H1 (cell line): ENCODE results near the gene RELT. TPM values are rescaled to one million over a fixed set of nuclear protein-coding genes. Genes with fewer than 3 reads are reported as not detected.

Experiments used
- CTCF ChIA-PET: fragments of 300-600 bp; sonication (Branson Sonifier 250); formaldehyde crosslinking; loops from one replicate; lab custom pipeline; 2021; ENCODE audit not compliant: partially characterized antibody; lab: Charles Lee
- POLR2A ChIA-PET: fragments of 300-600 bp; sonication (Branson Sonifier 250); formaldehyde crosslinking; loops from one replicate; lab custom pipeline; 2021; ENCODE audit warnings: inconsistent platforms; ENCODE audit not compliant: partially characterized antibody; lab: Charles Lee
- DNase-seq, 2 experiments: peaks; one replicate each; pipeline versions ENCODE4 v3.0.0 to v3.0.0-alpha.2; 2010 to 2022; ENCODE audit warnings: low spot score in 2 of 2, low read depth in 1 of 2, mixed read lengths in 1 of 2
- FAIRE-seq: peaks from 2 replicates; lab custom pipeline; 2011; peaks lifted over from hg19 to GRCh38; lab: Jason Lieb, UNC
- H2AFZ ChIP-seq: 2 replicates; pipeline ENCODE4 v1.8.1; 2012; ENCODE audit warnings: low read length, inconsistent platforms
- H2AK5ac ChIP-seq: 2 replicates; pipeline ENCODE4 v1.6.1; 2013; ENCODE audit warnings: low read depth, low read length
- H2BK120ac ChIP-seq: replicated peaks from 2 replicates; pipeline ENCODE3; 2013; ENCODE audit warnings: low read depth, low read length, inconsistent platforms
- H2BK12ac ChIP-seq: 2 replicates; pipeline ENCODE4 v1.6.1; 2013; ENCODE audit warnings: low read depth, low read length
- H2BK15ac ChIP-seq: 2 replicates; pipeline ENCODE4 v1.6.1; 2013; ENCODE audit warnings: low read length
- H2BK20ac ChIP-seq: 2 replicates; pipeline ENCODE4 v1.6.1; 2013; ENCODE audit warnings: low read length
- H2BK5ac ChIP-seq: 2 replicates; pipeline ENCODE4 v1.6.1; 2013; ENCODE audit warnings: low read depth, low read length
- H3K14ac ChIP-seq: 2 replicates; pipeline ENCODE4 v1.6.1; 2013; ENCODE audit warnings: inconsistent platforms; ENCODE audit not compliant: insufficient read length
- H3K18ac ChIP-seq: 2 replicates; pipeline ENCODE4 v1.6.1; 2013; ENCODE audit warnings: low read length; ENCODE audit errors: extremely low read depth
- H3K23ac ChIP-seq: 2 replicates; pipeline ENCODE4 v1.6.1; 2013; ENCODE audit warnings: inconsistent platforms; ENCODE audit not compliant: insufficient read length
- H3K23me2 ChIP-seq: 2 replicates; pipeline ENCODE4 v1.6.1; 2013; ENCODE audit warnings: low read depth, low read length
- H3K27ac ChIP-seq: 2 replicates; pipeline ENCODE4 v1.6.1; 2011; ENCODE audit warnings: low read depth, low read length, inconsistent platforms
- H3K27me3 ChIP-seq, 4 experiments: replicated peaks in 1 of 4; 1 replicate in 1 of 4; 2 replicates in 3 of 4; pipeline versions ENCODE4 v1.6.1 to v1.8.1; 2011 to 2013; ENCODE audit warnings: low read length in 3 of 4, mild to moderate bottlenecking in 3 of 4, inconsistent platforms in 2 of 4, mixed read lengths in 2 of 4, moderate library complexity in 1 of 4; ENCODE audit not compliant: control insufficient read depth in 3 of 4, insufficient read depth in 3 of 4; ENCODE audit errors: extremely low read depth in 1 of 4
- H3K36me3 ChIP-seq, 4 experiments: 2 replicates each; pipeline versions ENCODE4 v1.6.1 to v1.8.1; 2011 to 2013; ENCODE audit warnings: mild to moderate bottlenecking in 4 of 4, low read length in 3 of 4, moderate library complexity in 2 of 4, control low read depth in 1 of 4, inconsistent platforms in 1 of 4; ENCODE audit not compliant: insufficient read depth in 4 of 4, control insufficient read depth in 2 of 4
- H3K4ac ChIP-seq: replicated peaks from 2 replicates; pipeline ENCODE3; 2013; ENCODE audit warnings: low read length, low read depth, mixed read lengths, inconsistent platforms; ENCODE audit not compliant: insufficient read length
- H3K4me1 ChIP-seq, 4 experiments: replicated peaks in 1 of 4; 1 replicate in 1 of 4; 2 replicates in 3 of 4; pipeline versions ENCODE4 v1.6.1 to v1.8.1; 2011 to 2013; ENCODE audit warnings: low read length in 3 of 4, inconsistent platforms in 2 of 4, mixed read lengths in 1 of 4; ENCODE audit not compliant: insufficient read depth in 4 of 4, control insufficient read depth in 3 of 4
- H3K4me2 ChIP-seq, 2 experiments: 2 replicates each; pipeline versions ENCODE4 v1.6.1 to v1.8.1; 2011 to 2013; ENCODE audit warnings: low read depth in 2 of 2, low read length in 2 of 2, control low read depth in 1 of 2, inconsistent platforms in 1 of 2, mild to moderate bottlenecking in 1 of 2; ENCODE audit not compliant: insufficient read depth in 1 of 2
- H3K4me3 ChIP-seq, 4 experiments: fragments of 200-600, 300-600 bp in 1 of 4; sonication (generic), shearing (Covaris generic), sonication (Bioruptor Twin) in 1 of 4; 2 replicates each; pipeline versions ENCODE4 v1.5.1 to v1.8.1; 2011 to 2016; ENCODE audit warnings: low read length in 4 of 4, low read depth in 3 of 4, control low read depth in 2 of 4, inconsistent platforms in 2 of 4, mild to moderate bottlenecking in 2 of 4, mixed read lengths in 1 of 4, moderate library complexity in 1 of 4; ENCODE audit not compliant: insufficient read depth in 2 of 4; ENCODE audit errors: extremely low read depth in 1 of 4
- H3K56ac ChIP-seq: replicated peaks from 2 replicates; pipeline ENCODE3; 2013; ENCODE audit warnings: low read depth, mild to moderate bottlenecking, mixed read lengths, low read length, inconsistent platforms; ENCODE audit not compliant: insufficient read length
- H3K79me1 ChIP-seq: 2 replicates; pipeline ENCODE4 v1.6.1; 2013; ENCODE audit warnings: low read depth, low read length, control low read depth
- H3K79me2 ChIP-seq, 2 experiments: 2 replicates each; pipeline versions ENCODE4 v1.6.1 to v1.8.1; 2012 to 2013; ENCODE audit warnings: low read length in 2 of 2, mild to moderate bottlenecking in 2 of 2, inconsistent platforms in 1 of 2; ENCODE audit not compliant: insufficient read depth in 2 of 2, control insufficient read depth in 1 of 2
- H3K9ac ChIP-seq, 4 experiments: replicated peaks in 1 of 4; 1 replicate in 1 of 4; 2 replicates in 3 of 4; pipeline versions ENCODE4 v1.6.1 to v1.8.1; 2011 to 2013; ENCODE audit warnings: low read depth in 3 of 4, low read length in 3 of 4, control low read depth in 2 of 4, mild to moderate bottlenecking in 2 of 4, moderate library complexity in 2 of 4, inconsistent platforms in 1 of 4; ENCODE audit errors: extremely low read depth in 1 of 4
- H3K9me3 ChIP-seq, 2 experiments: 2 replicates each; pipeline versions ENCODE4 v1.6.1 to v1.8.1; 2012 to 2013; ENCODE audit warnings: mild to moderate bottlenecking in 2 of 2, moderate library complexity in 2 of 2, control low read depth in 1 of 2, inconsistent platforms in 1 of 2, low read depth in 1 of 2, low read length in 1 of 2, mixed read lengths in 1 of 2; ENCODE audit not compliant: insufficient read depth in 2 of 2
- H4K20me1 ChIP-seq, 2 experiments: replicated peaks in 1 of 2; 2 replicates each; pipeline versions ENCODE3 to v1.8.1; 2011 to 2013; ENCODE audit warnings: inconsistent platforms in 2 of 2, low read length in 2 of 2, mild to moderate bottlenecking in 1 of 2; ENCODE audit not compliant: insufficient read depth in 2 of 2, control insufficient read depth in 1 of 2
- H4K5ac ChIP-seq: 2 replicates; pipeline ENCODE4 v1.6.1; 2013; ENCODE audit warnings: low read length, low read depth, mixed read lengths, inconsistent platforms; ENCODE audit not compliant: insufficient read length
- H4K8ac ChIP-seq: 2 replicates; pipeline ENCODE4 v1.8.0; 2013; ENCODE audit warnings: mild to moderate bottlenecking, moderate library complexity, low read length, inconsistent platforms; ENCODE audit not compliant: insufficient read depth; ENCODE audit errors: extremely low read depth
- H4K91ac ChIP-seq: replicated peaks from 2 replicates; pipeline ENCODE3; 2013; ENCODE audit warnings: low read length, mixed read lengths, inconsistent platforms; ENCODE audit not compliant: insufficient read length
- CBX5 ChIP-seq: fragments of 300-800, 300-1000 bp; sonication (generic); IDR thresholded peaks from 2 replicates; pipeline ENCODE4 v1.7.1; 2016; ENCODE audit warnings: antibody characterized with exemption, low read length, low read depth
- CEBPB ChIP-seq: IDR thresholded peaks from 2 replicates; pipeline ENCODE4 v1.6.1; 2012; ENCODE audit warnings: low read depth, low read length
- EP300 ChIP-seq, 2 experiments: IDR thresholded peaks; 1 replicate in 1 of 2; 2 replicates in 1 of 2; pipeline ENCODE4 v1.6.1; 2011 to 2012; ENCODE audit warnings: low read depth in 2 of 2, low read length in 2 of 2, mild to moderate bottlenecking in 2 of 2, borderline replicate concordance in 1 of 2, inconsistent platforms in 1 of 2, moderate library complexity in 1 of 2
- GTF2F1 ChIP-seq: IDR thresholded peaks from 2 replicates; pipeline ENCODE4 v1.6.1; 2012; ENCODE audit warnings: low read depth, low read length, improper control_type of control experiment, borderline replicate concordance
- JUND ChIP-seq: IDR thresholded peaks from 2 replicates; pipeline ENCODE4 v1.6.1; 2011; ENCODE audit warnings: mild to moderate bottlenecking, improper control_type of control experiment, low read length
- MAFK ChIP-seq: IDR thresholded peaks from 2 replicates; pipeline ENCODE4 v1.6.1; 2012; ENCODE audit warnings: low read depth, mild to moderate bottlenecking, improper control_type of control experiment, low read length
- NRF1 ChIP-seq: IDR thresholded peaks from 2 replicates; pipeline ENCODE4 v1.6.1; 2011; ENCODE audit warnings: mild to moderate bottlenecking, low read depth, low read length, improper control_type of control experiment
- PHF8 ChIP-seq: fragments of 200-600 bp; sonication (generic); conservative IDR thresholded peaks from 2 replicates; pipeline ENCODE4 v1.7.1; 2012; ENCODE audit warnings: low read depth, mild to moderate bottlenecking, inconsistent platforms, low read length, moderate library complexity
- SIN3A ChIP-seq, 2 experiments: IDR thresholded peaks in 1 of 2; conservative IDR thresholded peaks in 1 of 2; 2 replicates each; pipeline ENCODE4 v1.6.1; 2011 to 2012; ENCODE audit warnings: low read length in 2 of 2, improper control_type of control experiment in 1 of 2, low read depth in 1 of 2, mild to moderate bottlenecking in 1 of 2
- USF2 ChIP-seq: IDR thresholded peaks from 2 replicates; pipeline ENCODE4 v1.6.1; 2011; ENCODE audit warnings: low read length, improper control_type of control experiment
- WGBS, 2 experiments: shearing (Covaris generic) in 1 of 2; methylation state at CpG; one replicate each; pipeline versions ENCODE4 v1.1.6 to v1.1.7; 2013 to 2015; ENCODE audit warnings: low lambda C conversion rate in 2 of 2, mixed read lengths in 2 of 2, inconsistent platforms in 1 of 2, low coverage in 1 of 2, missing lambda C conversion rate in 1 of 2; ENCODE audit not compliant: insufficient replicate concordance in 2 of 2, insufficient coverage in 1 of 2, insufficient read length in 1 of 2; ENCODE audit errors: extremely low coverage in 1 of 2, missing lambda C conversion rate in 1 of 2; 5-methylcytosine and 5-hydroxymethylcytosine counted together
- polyA plus RNA-seq, 7 experiments: library from polyadenylated mRNA; depleted of rRNA in 3 of 7; stranded (reverse) in 5 of 7; unstranded in 2 of 7; fragments of >200 nt in 5 of 7; fragments of 200-250 nt in 2 of 7; gene quantifications; 1 replicate in 5 of 7; 2 replicates in 1 of 7; 4 replicates in 1 of 7; pipeline versions ENCODE4 v1.2.1 to v1.2.3, GENCODE V29; 2011 to 2013; ENCODE audit warnings: missing spikeins in 2 of 7, mixed read lengths in 2 of 7
- total RNA-seq: library from RNA; stranded (reverse); fragmentation: NEBNext Ultra II Directional; extraction: Animal tissue kit (Norgen Biotek cat#: 25700); gene quantifications from 2 replicates; pipeline ENCODE4 v1.2.1, GENCODE V29; 2021

RELT gene
- total and polyA plus RNA-seq, 2 of the 8 experiments (the other 6 are each of a cell fraction or from before 2014, with no cell fraction given) = 3.4 to 5.7 TPM

GRCh38 chr11:73334384-73335203 lies 41.6 kb upstream of the RELT start:
- Histone ChIP-seq H3K4me1 (peaks cover 10 to 32% (median 24%) of the 10 kb centered on the region in 4 experiments), H4K8ac (no peak overlapping the region), H4K20me1 (peaks cover 31% of the 10 kb centered on the region in 2 experiments), H3K4me2 (no peak overlapping the region), H3K9me3 (no peaks in the 10 kb centered on the region), H3K36me3 (no peaks in the 10 kb centered on the region), H3K4ac (no peak overlapping the region), H4K91ac (no peak overlapping the region), H2AFZ (no peak overlapping the region), H2BK12ac (no peak overlapping the region), H3K18ac (no peak overlapping the region), H3K23me2 (no peaks in the 10 kb centered on the region), H3K27me3 (peaks cover 28 to 64% (median 53%) of the 10 kb centered on the region in 4 experiments), H2BK5ac (no peak overlapping the region), H2BK15ac (no peak overlapping the region), H3K27ac (no peak overlapping the region), H3K4me3 (no peak overlapping the region), H2BK20ac (no peak overlapping the region), H3K56ac (no peak overlapping the region), H2BK120ac (no peak overlapping the region), H3K79me1 (no peaks in the 10 kb centered on the region), H3K79me2 (no peaks in the 10 kb centered on the region), H2AK5ac (no peak overlapping the region), H3K14ac (no peak overlapping the region), H4K5ac (no peak overlapping the region), H3K9ac (no peak overlapping the region), H3K23ac (no peak overlapping the region)
- no peak for DNase-seq
- FAIRE-seq = no peak
- ChIA-PET CTCF (interaction anchor here (0.5 to 35.5 kb wide), 12 partner anchors 10 to 1564 kb away, joined by 3 to 1456 read pairs (median 6); partner anchors contain the start of genes ARHGEF17 and RELT), POLR2A (interaction anchor here (0.7 to 4.9 kb wide), 2 partner anchors 21 to 27 kb away, joined by 4 to 29 read pairs; partner anchors contain the start of gene ARHGEF17)
- WGBS, 2 experiments = 69% methylated on average over 6 of the region's 6 CpGs; no CpG with 5 or more reads in 1 of the 2 experiments
- TF ChIP-seq PHF8 (no peak), CBX5 (no peak), SIN3A (conservative IDR thresholded peaks at IDR 0.05 in 1 of 2, IDR thresholded peaks at IDR 0.05 in 1 of 2; ENCODE audit: low read depth in 1 of 2, low read length in 2 of 2) (no peak), MAFK (no peak), CEBPB (no peak), NRF1 (no peak), JUND (no peak), USF2 (no peak), EP300 (IDR thresholded peaks at IDR 0.05; ENCODE audit: borderline replicate concordance in 1 of 2, low read depth in 2 of 2, low read length in 2 of 2) (no peak), GTF2F1 (no peak)
